A549 (cell line): ENCODE results near the gene DBNDD2. TPM values are rescaled to one million over a fixed set of nuclear protein-coding genes. Genes with fewer than 3 reads are reported as not detected.

ENCODE experiments used
- ATAC-seq, 2 experiments: fragments of 200-7000 bp in 1 of 2; fragments of >200 bp in 1 of 2; cut with Nextera tagmentation in 1 of 2; cut with Tn5 transposase in 1 of 2; 3 replicates each; pipeline versions ENCODE4 v1.8.0 to v1.9.1; 2018 to 2020; ENCODE audit warnings: mild to moderate bottlenecking in 1 of 2, moderate library complexity in 1 of 2
- CTCF ChIA-PET: fragments of 300-600 bp; sonication (Branson Sonifier 250); formaldehyde crosslinking; extraction: SDS; loops from one replicate; lab custom pipeline; 2021; ENCODE audit warnings: antibody characterized with exemption, inconsistent platforms; lab: Yijun Ruan, JAX
- POLR2A ChIA-PET: fragments of 350-600 bp; formaldehyde crosslinking; extraction: SDS; loops from one replicate; lab custom pipeline; 2021; ENCODE audit warnings: antibody characterized with exemption, inconsistent platforms; lab: Yijun Ruan, JAX
- DNase-seq, 2 experiments: peaks; one replicate each; pipeline versions ENCODE4 v3.0.0 to v3.0.0-alpha.2; 2011 to 2016; ENCODE audit warnings: low read depth in 1 of 2, low spot score in 1 of 2
- FAIRE-seq: peaks from 2 replicates; lab custom pipeline; 2011; peaks lifted over from hg19 to GRCh38; lab: Jason Lieb, UNC
- H3K27ac ChIP-seq, 2 experiments: fragments of >200 bp; sonication (Bioruptor Twin); formaldehyde crosslinking; 3 replicates each; pipeline ENCODE4 v1.5.1; 2016 to 2017
- H3K4me1 ChIP-seq: fragments of >200 bp; sonication (Bioruptor Twin); formaldehyde crosslinking; 3 replicates; pipeline ENCODE4 v1.6.1; 2016
- H3K4me2 ChIP-seq: fragments of >200 bp; sonication (Bioruptor Twin); formaldehyde crosslinking; 3 replicates; pipeline ENCODE4 v1.6.1; 2016
- H3K4me3 ChIP-seq: fragments of >200 bp; sonication (Bioruptor Twin); formaldehyde crosslinking; 3 replicates; pipeline ENCODE4 v1.5.1; 2016
- H3K9me3 ChIP-seq: fragments of >200 bp; sonication (Bioruptor Twin); formaldehyde crosslinking; 3 replicates; pipeline ENCODE4 v1.6.1; 2016
- ATOH8 ChIP-seq: fragments of 250-450 bp; sonication (Bioruptor Pico); IDR thresholded peaks from 2 replicates; pipeline ENCODE4 v1.5.0; 2020; ENCODE audit warnings: low read depth, mild to moderate bottlenecking, moderate library complexity
- BHLHE40 ChIP-seq: IDR thresholded peaks from 2 replicates; pipeline ENCODE4 v1.6.1; 2012; ENCODE audit warnings: low read depth, low read length, inconsistent platforms
- CHD4 ChIP-seq: fragments of 200-600 bp; sonication (generic); IDR thresholded peaks from 2 replicates; pipeline ENCODE4 v1.6.1; 2016; ENCODE audit warnings: antibody characterized with exemption, mild to moderate bottlenecking, borderline replicate concordance
- CTCF ChIP-seq: fragments of >200 bp; sonication (Bioruptor Twin); formaldehyde crosslinking; IDR thresholded peaks from 3 replicates; pipeline ENCODE4 v1.5.1; 2016
- EHMT2 ChIP-seq: fragments of 200-600 bp; sonication (generic); IDR thresholded peaks from 2 replicates; pipeline ENCODE4 v1.6.1; 2016; ENCODE audit warnings: antibody characterized with exemption, low read depth, mild to moderate bottlenecking, moderate library complexity
- ELK1 ChIP-seq: fragments of 150-350 bp; IDR thresholded peaks from 2 replicates; pipeline ENCODE4 v1.6.1; 2014; ENCODE audit warnings: low read depth, mild to moderate bottlenecking, low read length
- HDAC2 ChIP-seq: fragments of 200-600 bp; sonication (generic); IDR thresholded peaks from 2 replicates; pipeline ENCODE4 v1.6.1; 2016
- HEYL ChIP-seq: fragments of 250-450 bp; sonication (Bioruptor Pico); IDR thresholded peaks from 2 replicates; pipeline ENCODE4 v1.8.0; 2021; ENCODE audit warnings: mild to moderate bottlenecking, moderate library complexity
- HOXB13 ChIP-seq: fragments of 250-450 bp; sonication (Bioruptor Pico); IDR thresholded peaks from 2 replicates; pipeline ENCODE4 v1.5.0; 2020; ENCODE audit warnings: low read depth, mild to moderate bottlenecking, moderate library complexity
- HOXB5 ChIP-seq: fragments of 250-450 bp; sonication (Bioruptor Pico); IDR thresholded peaks from 2 replicates; pipeline ENCODE4 v1.5.0; 2020; ENCODE audit warnings: mild to moderate bottlenecking, moderate library complexity
- JUNB ChIP-seq: fragments of >200 bp; sonication (Bioruptor Twin); formaldehyde crosslinking; IDR thresholded peaks from 2 replicates; pipeline ENCODE4 v1.6.1; 2016
- MYC ChIP-seq: IDR thresholded peaks from 2 replicates; pipeline ENCODE4 v1.6.1; 2012; ENCODE audit warnings: mild to moderate bottlenecking, inconsistent platforms, low read length, improper control_type of control experiment, borderline replicate concordance
- NPAS2 ChIP-seq: fragments of 250-450 bp; sonication (Bioruptor Pico); IDR thresholded peaks from 2 replicates; pipeline ENCODE4 v1.8.0; 2022; ENCODE audit warnings: mild to moderate bottlenecking, moderate library complexity, borderline replicate concordance
- POLR2A ChIP-seq: IDR thresholded peaks from 2 replicates; pipeline ENCODE4 v1.6.1; 2012; ENCODE audit warnings: mild to moderate bottlenecking, low read length
- RAD21 ChIP-seq, 2 experiments: fragments of >200 bp in 1 of 2; sonication (Bioruptor Twin) in 1 of 2; formaldehyde crosslinking in 1 of 2; IDR thresholded peaks in 1 of 2; conservative IDR thresholded peaks in 1 of 2; 2 replicates in 1 of 2; 3 replicates in 1 of 2; pipeline ENCODE4 v1.6.1; 2012 to 2018; ENCODE audit warnings: inconsistent platforms in 1 of 2
- RFX5 ChIP-seq: fragments of 450-650 bp; IDR thresholded peaks from 2 replicates; pipeline ENCODE4 v1.7.1; 2014; ENCODE audit warnings: antibody characterized with exemption, mild to moderate bottlenecking, moderate library complexity
- SMC3 ChIP-seq: fragments of >200 bp; sonication (Bioruptor Twin); formaldehyde crosslinking; IDR thresholded peaks from 3 replicates; pipeline ENCODE4 v1.6.1; 2018; ENCODE audit warnings: inconsistent platforms
- TFCP2L1 ChIP-seq: fragments of 250-450 bp; sonication (Bioruptor Pico); IDR thresholded peaks from 2 replicates; pipeline ENCODE4 v1.5.0; 2021; ENCODE audit warnings: mild to moderate bottlenecking
- ZFP36 ChIP-seq: fragments of 450-650 bp; IDR thresholded peaks from 2 replicates; pipeline ENCODE4 v1.6.1; 2014; ENCODE audit warnings: borderline replicate concordance; ENCODE audit not compliant: partially characterized antibody
- ZSCAN20 ChIP-seq: fragments of 250-450 bp; sonication (Bioruptor Pico); IDR thresholded peaks from 2 replicates; pipeline ENCODE4 v1.8.0; 2022; ENCODE audit warnings: mild to moderate bottlenecking, moderate library complexity
- WGBS: methylation state at CpG from one replicate; pipeline ENCODE4 v1.1.6; 2017; ENCODE audit errors: missing lambda C conversion rate; 5-methylcytosine and 5-hydroxymethylcytosine counted together
- polyA plus RNA-seq, 4 experiments: library from polyadenylated mRNA; depleted of rRNA in 3 of 4; stranded (reverse); fragments of >200 nt; fragmentation: RNase III in 1 of 4; extraction: RNeasy Plus Mini Kit Qiagen cat#74134 plus additional on column Dnase treatment in 1 of 4; gene quantifications; 2 replicates in 3 of 4; 3 replicates in 1 of 4; pipeline ENCODE4 v1.2.3, GENCODE V29; 2011 to 2017

The DBNDD2 gene
- polyA plus RNA-seq, 2 of the 4 experiments (the other 2 are of a cell fraction): 6.5 to 20.9 TPM

GRCh38 chr20:45392733-45393132, 15.4 kb upstream of the DBNDD2 start:
- Histone ChIP-seq H3K9me3 (no peaks in the 10 kb centered on the region), H3K4me2 (no peak overlapping the region), H3K4me1 (no peaks in the 10 kb centered on the region), H3K27ac (no peak overlapping the region), H3K4me3 (no peak overlapping the region)
- DNase-seq: no peak
- CTCF ChIA-PET: interaction anchor here (0.6 to 4.4 kb wide), 9 partner anchors 10 to 379 kb away, joined by 3 to 32 read pairs (median 7); partner anchors contain the start of genes DBNDD2 and SYS1
- no peak; a peak in 1 of 6 replicates for ATAC-seq
- POLR2A ChIA-PET: interaction anchor here (0.6 to 1.2 kb wide), 2 partner anchors 13 to 23 kb away, joined by 4 to 5 read pairs; partner anchors contain the start of gene PIGT
- no peak for FAIRE-seq
- 66% methylated on average over 3 of the region's 3 CpGs for WGBS
- TF ChIP-seq RAD21 (conservative IDR thresholded peaks at IDR 0.05 in 1 of 2, IDR thresholded peaks at IDR 0.05 in 1 of 2) (0 out of 5 replicates have a peak, but pooled peaks have one; percentile 13 to 20), CTCF (peak; percentile 21; the same call in 1 of the 3 replicates), HOXB5 (CRISPR knock-in tag) (no peak)

- ATAC-seq: no peak
- H3K4me1 ChIP-seq: no peaks in the 10 kb centered on the region
- H3K4me2 ChIP-seq: no peak overlapping the region
- WGBS: 72% methylated on average over 16 of the region's 21 CpGs
- no peak for TF ChIP-seq RFX5
- TF ChIP-seq CHD4: no peak
- TF ChIP-seq BHLHE40: no peak
- TF ChIP-seq ATOH8 (CRISPR knock-in tag): no peak
- ChIA-PET POLR2A (no interaction called here), CTCF (interaction anchor here (0.6 to 4.4 kb wide), 7 partner anchors 12 to 198 kb away, joined by 3 to 32 read pairs (median 5); partner anchors contain the start of genes DBNDD2 and SYS1)
- FAIRE-seq: no peak
- no peak overlapping the region for H3K27ac ChIP-seq
- H3K9me3 ChIP-seq: no peaks in the 10 kb centered on the region; the same call in 1 of the 3 replicates
- no peak for DNase-seq
- no peak overlapping the region for H3K4me3 ChIP-seq
Observed at GRCh38 chr20:45394221-45395113, 13.6 kb upstream of the DBNDD2 start.

- ChIA-PET POLR2A (no interaction called here), CTCF (interaction anchor here (0.6 to 4.4 kb wide), 7 partner anchors 12 to 197 kb away, joined by 3 to 32 read pairs (median 5); partner anchors contain the start of genes DBNDD2 and SYS1)
- H3K9me3 ChIP-seq: peaks cover 6% of the 10 kb centered on the region
- H3K4me2 ChIP-seq: no peak overlapping the region
- TF ChIP-seq ZSCAN20 (no peak), HOXB5 (CRISPR knock-in tag) (no peak), POLR2A (no peak), JUNB (no peak), ZFP36 (no peak), ELK1 (no peak), NPAS2 (CRISPR knock-in tag) (no peak), TFCP2L1 (CRISPR knock-in tag) (no peak), SMC3 (no peak), HOXB13 (CRISPR knock-in tag) (no peak), EHMT2 (no peak), HDAC2 (no peak), MYC (no peak), RFX5 (no peak), HEYL (no peak)
- ATAC-seq: no peak
- FAIRE-seq: no peak
- no peak overlapping the region for H3K27ac ChIP-seq
- no peak overlapping the region for H3K4me3 ChIP-seq
- H3K4me1 ChIP-seq: no peaks in the 10 kb centered on the region
- WGBS: 69% methylated on average over 4 of the region's 7 CpGs
- DNase-seq: no peak
Observed at GRCh38 chr20:45395114-45395415, 13.0 kb upstream of the DBNDD2 start.
